ENCODE results near the gene HYAL2. TPM values are rescaled to one million over a fixed set of nuclear protein-coding genes. Genes with fewer than 3 reads are reported as not detected.
A peak's percentile ranks its signal among the peaks of the same experiment; 100 is the strongest.

HYAL2 gene
- total and polyA plus RNA-seq, 10 of the 15 experiments (the other 5 are each of a cell fraction or from before 2014, with no cell fraction given), result 0.06 to 21.8 (median 12.7) TPM

- TF ChIP-seq CHD1 (IDR thresholded peaks at IDR 0.05; ENCODE audit: low read depth, low read length) (no peak), BACH1 (IDR thresholded peaks at IDR 0.05; ENCODE audit: borderline replicate concordance) (no peak), SKIL (IDR thresholded peaks at IDR 0.05; ENCODE audit: low read depth, poor library complexity, severe bottlenecking) (no peak), SREBF1 (IDR thresholded peaks at IDR 0.05; ENCODE audit: low read length) (no peak), ZZZ3 (IDR thresholded peaks at IDR 0.05; ENCODE audit: control insufficient read depth, insufficient read length, low read depth) (no peak), CREM (IDR thresholded peaks at IDR 0.05; ENCODE audit: low read depth) (no peak)
Observed at GRCh38 chr3:50276762-50277101, 45.8 kb downstream of the HYAL2 start (continued).

GRCh38 chr3:50275996-50276761 lies 46.4 kb downstream of the HYAL2 start:
- POLR2A ChIA-PET, result no interaction called here
- H3K4me3 ChIP-seq, result no peak overlapping the region
- no peak overlapping the region for H3K27ac ChIP-seq (ENCODE audit: control insufficient read depth, insufficient read depth)
- peaks cover 6% of the 10 kb centered on the region for H3K4me1 ChIP-seq (ENCODE audit: control insufficient read depth, insufficient read depth, low read length)
- no peaks in the 10 kb centered on the region for H3K36me3 ChIP-seq (ENCODE audit: control insufficient read depth in 2 of 2, insufficient read depth in 2 of 2, low read length in 1 of 2)
- DNase-seq (ENCODE audit: low read depth, low spot score) (no peak), FAIRE-seq (no peak), ATAC-seq (no peak)
- no peaks in the 10 kb centered on the region for H4K20me1 ChIP-seq (ENCODE audit: control insufficient read depth, insufficient read depth)
- BruUV-seq (replicated peaks), result no TSS peak
- CTCF ChIA-PET, result interaction anchor here (1.4 kb wide), 1 partner anchor 48 kb away, joined by 5 read pairs; no protein-coding TSS in a partner anchor
- WGBS (ENCODE audit: insufficient coverage, insufficient replicate concordance, low lambda C conversion rate, missing lambda C conversion rate), result 19% methylated on average over 76 of the region's 79 CpGs
- no peak overlapping the region for H3K9ac ChIP-seq (ENCODE audit: control insufficient read depth, insufficient read depth, low read length)
- H3K27me3 ChIP-seq (replicated peaks in 1 of 2; ENCODE audit: control insufficient read depth in 2 of 2, insufficient read depth in 2 of 2, low read length in 1 of 2), result peaks cover 7 to 8% of the 10 kb centered on the region in 2 experiments; a peak in 3 of 4 replicates
- in situ Hi-C loops (cut with MboI), result no loop called here
- SMC1A ChIA-PET (ENCODE audit: uncharacterized antibody, unreplicated experiment), result no interaction called here
- H3K79me2 ChIP-seq (ENCODE audit: control insufficient read depth, insufficient read depth, low read length), result no peaks in the 10 kb centered on the region
- RAD21 ChIA-PET (ENCODE audit: unreplicated experiment), result interaction anchor here (0.6 kb wide), 2 partner anchors 62 to 337 kb away, joined by 3 to 6 read pairs; no protein-coding TSS in a partner anchor
- intact Hi-C loops (cut with micrococcal nuclease; ENCODE audit: unreplicated experiment), result no loop called here
- H3K9me3 ChIP-seq (replicated peaks; ENCODE audit: control insufficient read depth, insufficient read depth, low read length), result no peaks in the 10 kb centered on the region
- TF ChIP-seq SUZ12 (IDR thresholded peaks at IDR 0.05; ENCODE audit: unreplicated experiment) (peak; percentile 31), ZSCAN29 (IDR thresholded peaks at IDR 0.05) (no peak)
- H2AFZ ChIP-seq (ENCODE audit: control insufficient read depth, low read depth, low read length), result no peak overlapping the region
- H3K4me2 ChIP-seq (ENCODE audit: control insufficient read depth, insufficient read depth), result no peak overlapping the region
